ENCODE data around the gene MAP3K9. TPM values are rescaled to one million over a fixed set of nuclear protein-coding genes. Genes with fewer than 3 reads are reported as not detected.

MAP3K9 gene
- polyA plus RNA-seq, 1 donor from 2014 or later = 10.4 TPM

- TF ChIP-seq EP300 (conservative IDR thresholded peaks at IDR 0.05; ENCODE audit: poor library complexity, severe bottlenecking) (no peak), RAD21 (conservative IDR thresholded peaks at IDR 0.05) (no peak), SMC3 (conservative IDR thresholded peaks at IDR 0.05; ENCODE audit: poor library complexity) (no peak), REST (IDR thresholded peaks at IDR 0.05; ENCODE audit: borderline replicate concordance) (no peak), POLR2AphosphoS5 (IDR thresholded peaks at IDR 0.05) (no peak), TAF1 (IDR thresholded peaks at IDR 0.05; ENCODE audit: low read depth) (no peak), EZH2 (IDR thresholded peaks at IDR 0.05; ENCODE audit: borderline replicate concordance, insufficient read depth, low read length, poor library complexity, severe bottlenecking) (no peak), MXI1 (conservative IDR thresholded peaks at IDR 0.05; ENCODE audit: poor library complexity, severe bottlenecking) (no peak)
- TF ChIP-seq, protein P1, sequence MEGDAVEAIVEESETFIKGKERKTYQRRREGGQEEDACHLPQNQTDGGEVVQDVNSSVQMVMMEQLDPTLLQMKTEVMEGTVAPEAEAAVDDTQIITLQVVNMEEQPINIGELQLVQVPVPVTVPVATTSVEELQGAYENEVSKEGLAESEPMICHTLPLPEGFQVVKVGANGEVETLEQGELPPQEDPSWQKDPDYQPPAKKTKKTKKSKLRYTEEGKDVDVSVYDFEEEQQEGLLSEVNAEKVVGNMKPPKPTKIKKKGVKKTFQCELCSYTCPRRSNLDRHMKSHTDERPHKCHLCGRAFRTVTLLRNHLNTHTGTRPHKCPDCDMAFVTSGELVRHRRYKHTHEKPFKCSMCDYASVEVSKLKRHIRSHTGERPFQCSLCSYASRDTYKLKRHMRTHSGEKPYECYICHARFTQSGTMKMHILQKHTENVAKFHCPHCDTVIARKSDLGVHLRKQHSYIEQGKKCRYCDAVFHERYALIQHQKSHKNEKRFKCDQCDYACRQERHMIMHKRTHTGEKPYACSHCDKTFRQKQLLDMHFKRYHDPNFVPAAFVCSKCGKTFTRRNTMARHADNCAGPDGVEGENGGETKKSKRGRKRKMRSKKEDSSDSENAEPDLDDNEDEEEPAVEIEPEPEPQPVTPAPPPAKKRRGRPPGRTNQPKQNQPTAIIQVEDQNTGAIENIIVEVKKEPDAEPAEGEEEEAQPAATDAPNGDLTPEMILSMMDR (IDR thresholded peaks at IDR 0.05; ENCODE audit: poor library complexity, severe bottlenecking) = no peak
- Histone ChIP-seq H2AFZ (ENCODE audit: low read depth, low read length) (no peak overlapping the region), H3K36me3 (ENCODE audit: insufficient read depth, low read length) (no peaks in the 10 kb centered on the region), H4K20me1 (ENCODE audit: insufficient read depth) (no peaks in the 10 kb centered on the region), H3K9ac (ENCODE audit: low read length) (no peak overlapping the region), H3K27ac (ENCODE audit: low read length) (no peak overlapping the region), H3K79me2 (replicated peaks; ENCODE audit: insufficient read depth, low read length) (no peaks in the 10 kb centered on the region), H3K9me2 (ENCODE audit: insufficient read depth, low read length) (no peaks in the 10 kb centered on the region), H3K4me3 (ENCODE audit: low read length) (no peak overlapping the region), H3K4me2 (ENCODE audit: low read length) (no peak overlapping the region), H3F3A (ENCODE audit: insufficient read depth, low read length, poor library complexity, severe bottlenecking) (no peaks in the 10 kb centered on the region), H3K27me3 (ENCODE audit: insufficient read depth, low read depth, low read length) (no peaks in the 10 kb centered on the region), H3K9me3 (ENCODE audit: low read length) (no peaks in the 10 kb centered on the region)
Observed at GRCh38 chr14:70680748-70681147, 128.6 kb downstream of the MAP3K9 start.

- H3K27ac ChIP-seq (ENCODE audit: low read length) = no peak overlapping the region
- peaks cover under 1% of the 10 kb centered on the region for H3K36me3 ChIP-seq (ENCODE audit: insufficient read depth, low read length)
- no peak overlapping the region for H3K4me3 ChIP-seq (ENCODE audit: low read length)
- no peaks in the 10 kb centered on the region for H4K20me1 ChIP-seq (ENCODE audit: insufficient read depth)
- no peaks in the 10 kb centered on the region for H3K9me2 ChIP-seq (ENCODE audit: insufficient read depth, low read length)
- H3K27me3 ChIP-seq (ENCODE audit: insufficient read depth, low read depth, low read length) = no peaks in the 10 kb centered on the region
- H3K4me2 ChIP-seq (ENCODE audit: low read length) = no peak overlapping the region
- H3K9me3 ChIP-seq (ENCODE audit: low read length) = no peaks in the 10 kb centered on the region
- no peak overlapping the region for H3K9ac ChIP-seq (ENCODE audit: low read length)
- H3K79me2 ChIP-seq (replicated peaks; ENCODE audit: insufficient read depth, low read length) = no peaks in the 10 kb centered on the region
- TF ChIP-seq REST (IDR thresholded peaks at IDR 0.05; ENCODE audit: borderline replicate concordance) (no peak), POLR2AphosphoS5 (IDR thresholded peaks at IDR 0.05) (no peak), EP300 (conservative IDR thresholded peaks at IDR 0.05; ENCODE audit: poor library complexity, severe bottlenecking) (no peak), EZH2 (IDR thresholded peaks at IDR 0.05; ENCODE audit: borderline replicate concordance, insufficient read depth, low read length, poor library complexity, severe bottlenecking) (no peak), MXI1 (conservative IDR thresholded peaks at IDR 0.05; ENCODE audit: poor library complexity, severe bottlenecking) (no peak), RAD21 (conservative IDR thresholded peaks at IDR 0.05) (no peak), SMC3 (conservative IDR thresholded peaks at IDR 0.05; ENCODE audit: poor library complexity) (no peak), TAF1 (IDR thresholded peaks at IDR 0.05; ENCODE audit: low read depth) (no peak)
- TF ChIP-seq, protein P1 (IDR thresholded peaks at IDR 0.05; ENCODE audit: poor library complexity, severe bottlenecking) = no peak
- no peak overlapping the region for H2AFZ ChIP-seq (ENCODE audit: low read depth, low read length)
- H3F3A ChIP-seq (ENCODE audit: insufficient read depth, low read length, poor library complexity, severe bottlenecking) = no peaks in the 10 kb centered on the region
Observed at GRCh38 chr14:70677341-70677740, 132.0 kb downstream of the MAP3K9 start.

All from neural cell (in vitro differentiated cells).